BJ (cell line): ENCODE data around the gene FTH1. TPM values are rescaled to one million over a fixed set of nuclear protein-coding genes. Genes with fewer than 3 reads are reported as not detected.

Experiments used
- CTCF ChIA-PET: fragments of 350-600 bp; formaldehyde crosslinking; extraction: SDS; loops from one replicate; lab custom pipeline; 2021; ENCODE audit warnings: antibody characterized with exemption, inconsistent platforms; lab: Yijun Ruan, JAX
- POLR2A ChIA-PET: fragments of 300-600 bp; sonication (Branson Sonifier 250); formaldehyde crosslinking; extraction: SDS; loops from one replicate; lab custom pipeline; 2021; ENCODE audit warnings: antibody characterized with exemption; lab: Charles Lee
- DNase-seq: peaks from one replicate; pipeline ENCODE4 v3.0.0-alpha.2; 2011; ENCODE audit warnings: low read depth
- H3K27me3 ChIP-seq: 2 replicates; pipeline ENCODE4 v1.6.0; 2011; ENCODE audit warnings: low read length; ENCODE audit not compliant: control insufficient read depth, insufficient read depth
- H3K36me3 ChIP-seq: 2 replicates; pipeline ENCODE4 v1.5.1; 2011; ENCODE audit warnings: low read length; ENCODE audit not compliant: control insufficient read depth, insufficient read depth
- H3K4me3 ChIP-seq: 2 replicates; pipeline ENCODE4 v1.5.1; 2011; ENCODE audit warnings: low read depth, mild to moderate bottlenecking, control low read depth, low read length
- CTCF ChIP-seq: IDR thresholded peaks from 2 replicates; pipeline ENCODE4 v1.5.1; 2011; ENCODE audit warnings: low read depth, mild to moderate bottlenecking, control low read depth, inconsistent platforms, low read length, moderate library complexity; ENCODE audit not compliant: insufficient read depth
- polyA plus RNA-seq: library from polyadenylated mRNA; depleted of rRNA; stranded (reverse); fragments of >200 nt; gene quantifications from 2 replicates; pipeline ENCODE4 v1.2.3, GENCODE V29; 2011; rRNA removed
- small RNA-seq: library from RNA; depleted of rRNA; stranded (forward); fragments of <200 nt; gene quantifications from one replicate; pipeline ENCODE3, GENCODE V24; 2012; ENCODE audit warnings: low replicate concordance, low read depth; ENCODE audit not compliant: insufficient read length

The FTH1 gene
- polyA plus RNA-seq, 1 experiment: 1,472 TPM

- CTCF ChIA-PET: interaction anchor here (0.5 to 2.5 kb wide), 5 partner anchors 11 to 212 kb away, joined by 3 to 7 read pairs (median 5); no protein-coding TSS in a partner anchor
- Histone ChIP-seq H3K4me3 (peak overlapping the region; percentile 73), H3K27me3 (no peaks in the 10 kb centered on the region), H3K36me3 (no peaks in the 10 kb centered on the region)
- POLR2A ChIA-PET: no interaction called here
- no peak for DNase-seq
- 0 out of 2 replicates have a peak, but pooled peaks have one; percentile 2 for TF ChIP-seq CTCF
These were observed 50.6 kb downstream of the FTH1 start for GRCh38 chr11:61916737-61917333.

- Histone ChIP-seq H3K4me3 (no peak overlapping the region), H3K36me3 (no peaks in the 10 kb centered on the region), H3K27me3 (no peaks in the 10 kb centered on the region)
- CTCF ChIA-PET: interaction anchor here (0.8 to 4.8 kb wide), 4 partner anchors 16 to 193 kb away, joined by 4 to 33 read pairs (median 7); no protein-coding TSS in a partner anchor
- TF ChIP-seq CTCF: no peak
- POLR2A ChIA-PET: no interaction called here
- DNase-seq: no peak
These were observed 52.8 kb downstream of the FTH1 start for GRCh38 chr11:61914471-61915171.

Small RNA genes within 50 kb of the gene (small RNA-seq; reads per million reads assigned to genes)
- not detected for gene RNU6-1243P

Other genes with a start within 250 kb of the FTH1 start
- 0.33 and 0.45 TPM in 2 replicates for gene MYRF, start 215.0 kb downstream of the FTH1 start, polyA plus RNA-seq
- gene TMEM258, start 175.0 kb downstream of the FTH1 start, polyA plus RNA-seq: 371 and 399 TPM in 2 replicates
- 11.7 and 13.2 TPM in 2 replicates for gene FEN1, start 174.7 kb downstream of the FTH1 start, polyA plus RNA-seq
- 48.1 and 58.0 TPM in 2 replicates for gene FADS1, start 150.6 kb downstream of the FTH1 start, polyA plus RNA-seq
- gene FADS2, start 139.3 kb downstream of the FTH1 start, polyA plus RNA-seq: 181 and 327 TPM in 2 replicates
- 158 and 271 TPM in 2 replicates for gene FADS3, start 76.1 kb downstream of the FTH1 start, polyA plus RNA-seq
- 9.4 and 15.1 TPM in 2 replicates for gene RAB3IL1, start 50.1 kb downstream of the FTH1 start, polyA plus RNA-seq
- 5.1 and 6.4 TPM in 2 replicates for gene BEST1, start 17.3 kb downstream of the FTH1 start, polyA plus RNA-seq
- 9.8 and 14.2 TPM in 2 replicates for gene INCENP, start 156.4 kb upstream of the FTH1 start, polyA plus RNA-seq
- gene SCGB1D1, start 222.6 kb upstream of the FTH1 start, polyA plus RNA-seq: not detected in 2 replicates
- gene SCGB2A1, start 241.0 kb upstream of the FTH1 start, polyA plus RNA-seq: not detected in 2 replicates